GM18870 (cell line): ENCODE results near the gene KRTAP13-1.
A peak's percentile ranks its signal among the peaks of the same experiment; 100 is the strongest.

Experiments used
- ATAC-seq: cut with Tn5 transposase; IDR thresholded peaks from one replicate; pipeline ENCODE4 v1.9.1; 2021; ENCODE audit warnings: moderate library complexity; ENCODE audit not compliant: unreplicated experiment

The KRTAP13-1 gene

DNA sequence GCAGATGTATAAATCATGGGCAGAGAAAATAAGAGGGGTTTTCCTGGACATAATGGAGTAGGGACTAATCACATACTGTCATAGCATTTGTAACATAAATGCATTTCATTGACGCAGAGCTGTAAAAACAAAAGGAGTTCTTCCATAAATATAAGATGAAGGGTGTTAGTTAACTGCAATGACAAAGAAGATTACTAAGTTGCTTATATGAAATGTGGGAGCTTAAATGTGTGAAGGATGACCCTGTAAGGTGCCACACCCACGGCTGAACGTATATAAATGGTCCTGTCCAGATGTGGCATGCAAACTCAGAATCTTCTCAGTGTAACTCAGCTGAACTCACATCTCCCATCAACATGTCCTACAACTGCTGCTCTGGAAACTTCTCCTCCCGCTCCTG is at the start of gene KRTAP13-1:
Gene KRTAP13-1, plus strand, starts transcription at position 301 of the 400 bp plus-strand sequence. Its CDS starts 56 bp downstream, at position 357.
- ATAC-seq: no peak

DNA sequence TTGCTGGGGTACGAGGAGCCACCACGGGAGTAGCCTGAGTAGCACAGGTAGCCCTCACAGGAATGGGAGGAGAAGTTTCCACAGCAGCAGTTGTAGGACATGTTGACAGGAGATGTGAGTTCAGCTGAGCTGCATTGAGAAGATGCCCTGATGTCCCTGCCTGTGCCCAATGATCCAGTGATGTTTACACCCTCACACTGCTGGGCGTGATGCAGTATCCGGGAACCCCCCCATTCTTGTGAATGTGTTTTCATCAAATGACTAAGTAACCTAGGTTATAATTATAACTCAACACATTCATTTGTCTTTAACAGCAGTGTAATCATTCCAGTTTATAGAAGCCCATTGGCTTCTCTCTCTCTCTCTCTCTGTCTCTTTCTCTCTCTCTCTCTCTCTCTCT is 47.3 kb upstream of the KRTAP13-1 start, which contains the start of gene KRTAP23-1:
Gene KRTAP23-1, minus strand, starts transcription at position 101 of the 400 bp plus-strand sequence. Its CDS starts 0 bp downstream, at position 101.
- ATAC-seq: no peak

DNA sequence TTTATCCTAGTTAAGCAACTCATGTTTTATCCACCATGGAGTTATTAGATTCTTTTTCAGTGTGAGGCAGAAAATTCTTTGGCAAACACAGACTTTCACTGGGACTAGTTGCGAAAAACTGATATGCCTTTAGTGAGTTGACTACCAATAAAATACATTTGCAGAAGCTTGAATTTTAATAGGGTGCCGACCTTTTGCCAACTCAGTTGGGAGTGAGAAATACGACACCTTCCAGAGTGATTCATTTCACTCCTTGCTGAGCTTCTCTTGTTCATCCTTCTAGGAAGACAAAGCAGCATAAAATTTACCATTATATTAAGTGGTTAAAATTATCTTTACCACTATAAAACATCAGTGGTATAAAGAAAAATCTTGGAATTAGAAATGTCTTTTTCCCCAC is 46.3 kb upstream of the KRTAP13-1 start:
- no peak for ATAC-seq

DNA sequence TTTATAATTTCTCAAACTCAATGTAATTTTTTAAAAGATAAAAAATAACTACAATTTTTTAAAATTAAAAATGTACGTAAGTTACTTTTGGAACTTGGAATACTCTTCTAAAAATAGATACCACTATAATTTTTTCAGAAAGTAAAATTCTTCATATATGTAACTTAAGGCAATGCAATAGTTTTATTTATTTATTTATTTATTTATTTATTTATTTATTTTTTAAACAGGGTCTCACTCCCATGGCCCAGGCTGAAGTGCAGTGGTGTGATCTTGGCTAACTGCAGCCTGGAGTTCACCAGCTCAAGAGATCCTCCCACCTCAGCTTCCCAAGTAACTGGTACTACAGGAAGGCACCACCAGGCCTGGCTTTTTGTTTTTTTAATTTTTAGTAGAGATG is 44.3 kb upstream of the KRTAP13-1 start:
- ATAC-seq: no peak

DNA sequence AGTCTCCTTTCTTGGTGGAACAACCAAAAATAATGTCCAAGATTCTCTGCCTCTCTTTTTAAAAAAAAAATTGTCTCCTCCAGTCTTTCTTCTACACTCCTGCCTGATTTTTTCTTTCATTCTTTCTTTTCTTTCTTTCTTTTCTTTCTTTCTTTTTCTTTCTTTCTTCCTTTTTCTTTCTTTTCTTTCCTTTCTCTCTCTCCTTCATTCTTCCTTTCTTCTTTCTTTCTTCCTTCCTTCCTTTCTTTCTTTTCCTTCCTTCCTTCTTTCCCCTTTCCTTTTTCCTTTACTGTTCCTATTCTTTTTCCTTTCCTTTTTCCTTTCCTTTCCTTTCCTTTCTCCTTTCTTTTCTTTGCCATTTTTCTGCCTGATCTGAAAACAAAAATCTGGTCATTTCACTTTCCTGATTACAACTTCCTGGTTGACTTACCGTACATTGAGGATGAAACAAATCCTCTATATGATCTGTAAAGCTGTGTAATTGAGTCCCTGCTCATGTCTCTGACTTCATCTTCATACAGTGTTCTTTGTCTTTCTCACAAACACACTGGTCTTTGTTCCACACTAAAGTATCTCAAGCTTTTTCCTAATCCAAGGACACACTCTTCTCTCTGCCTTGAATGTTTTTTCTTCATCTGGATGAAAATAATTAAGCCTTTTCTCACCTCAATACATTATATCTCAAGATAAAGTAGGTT is 41.4 kb upstream of the KRTAP13-1 start:
- ATAC-seq: no peak

DNA sequence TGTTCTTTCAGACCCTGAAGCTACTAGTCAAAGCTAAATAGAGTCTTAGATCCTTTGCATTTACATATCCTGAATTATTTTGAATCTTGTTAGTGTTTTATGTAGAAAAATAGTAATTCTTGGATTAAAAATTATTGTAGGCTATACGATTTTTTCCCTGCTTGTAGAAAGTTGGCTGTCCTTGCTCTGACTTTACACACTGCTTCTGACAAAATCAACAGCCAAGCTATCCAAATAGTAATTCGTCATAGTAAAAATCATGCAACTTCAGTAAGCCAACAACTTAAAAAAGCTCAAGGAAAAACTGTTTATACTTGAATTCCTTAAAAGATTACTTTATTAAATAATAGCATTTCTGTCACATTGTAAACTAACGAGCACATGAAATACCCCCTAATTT is 39.9 kb upstream of the KRTAP13-1 start:
- no peak for ATAC-seq

- ATAC-seq: no peak
Observed at GRCh38 chr21:30372139-30372770, 23.6 kb upstream of the KRTAP13-1 start, which contains the start of gene KRTAP13-2. KRTAP13-2 (minus strand) TSS chr21:30372271; CDS start chr21:30372213, 58 bp downstream.

- no peak for ATAC-seq
Observed at GRCh38 chr21:30382201-30382600, 13.6 kb upstream of the KRTAP13-1 start.

GRCh38 chr21:30391492-30392025 is 4.3 kb upstream of the KRTAP13-1 start:
- ATAC-seq: no peak

- ATAC-seq: peak; percentile 64
Observed at GRCh38 chr21:30408782-30409494, 13.1 kb downstream of the KRTAP13-1 start.

DNA sequence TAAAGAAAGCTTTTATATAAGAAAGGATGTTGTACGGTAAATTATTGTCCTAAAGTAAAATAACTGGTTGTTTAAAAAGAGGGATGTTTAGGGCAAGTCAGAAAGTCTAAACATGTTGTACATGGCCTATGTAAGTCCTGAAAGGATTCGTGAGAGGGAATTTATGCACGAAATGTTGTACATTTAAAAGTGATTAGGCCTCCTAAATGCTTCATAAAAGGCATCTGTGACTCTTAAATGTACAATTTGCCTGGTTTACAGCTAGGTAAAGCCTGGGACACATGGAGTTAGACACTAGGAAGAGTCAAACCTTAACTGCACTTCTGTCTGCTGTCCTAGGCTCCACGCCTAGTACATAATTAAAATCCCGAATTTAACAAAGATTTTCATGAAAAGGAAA is 20.2 kb downstream of the KRTAP13-1 start:
- ATAC-seq: no peak

- no peak for ATAC-seq
Observed at GRCh38 chr21:30425826-30426225, 30.0 kb downstream of the KRTAP13-1 start, which contains the start of gene KRTAP13-3. KRTAP13-3 (minus strand) TSS chr21:30425926; CDS start chr21:30425912, 14 bp downstream.

DNA sequence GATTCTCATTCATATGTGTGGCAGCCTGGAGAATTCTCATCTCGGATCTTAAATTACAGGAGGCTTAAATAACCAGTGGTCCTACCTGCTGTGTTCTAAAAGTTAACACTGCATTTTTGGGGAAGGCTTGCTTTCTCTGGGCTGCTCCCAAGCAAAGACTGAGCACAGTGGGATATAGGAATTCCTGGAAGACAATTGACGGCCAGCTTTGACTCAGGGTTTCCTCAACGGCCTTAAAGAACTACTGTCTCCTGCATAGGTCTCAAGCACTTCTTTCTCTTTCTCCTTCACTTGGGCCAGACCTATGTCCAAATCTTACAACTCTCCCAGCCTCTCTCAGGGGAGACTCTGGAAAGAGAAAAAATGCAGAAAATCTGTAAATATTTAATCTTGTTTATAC is 30.9 kb downstream of the KRTAP13-1 start:
- no peak for ATAC-seq

DNA sequence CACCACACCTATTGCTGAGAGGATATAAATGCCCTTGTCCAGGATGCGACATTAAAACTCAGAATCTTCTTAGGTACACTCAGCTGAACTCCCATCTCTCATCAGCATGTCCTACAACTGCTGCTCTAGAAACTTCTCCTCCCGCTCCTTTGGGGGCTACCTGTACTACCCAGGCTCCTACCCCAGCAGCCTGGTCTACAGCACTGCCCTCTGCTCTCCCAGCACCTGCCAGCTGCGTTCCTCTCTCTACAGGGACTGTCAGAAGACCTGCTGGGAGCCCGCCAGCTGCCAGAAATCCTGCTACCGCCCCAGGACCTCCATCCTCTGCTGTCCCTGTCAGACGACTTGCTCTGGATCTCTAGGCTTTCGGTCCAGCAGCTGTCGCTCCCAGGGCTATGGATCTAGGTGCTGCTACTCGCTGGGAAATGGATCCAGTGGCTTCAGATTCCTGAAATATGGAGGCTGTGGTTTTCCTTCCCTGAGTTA is 34.4 kb downstream of the KRTAP13-1 start, which contains the start of gene KRTAP13-4:
Gene KRTAP13-4, plus strand, starts transcription at position 51 of the 486 bp plus-strand sequence. Its CDS starts 56 bp downstream, at position 107.
- ATAC-seq: no peak

- peak; percentile 65 for ATAC-seq
Observed at GRCh38 chr21:30434033-30434631, 38.3 kb downstream of the KRTAP13-1 start.

DNA sequence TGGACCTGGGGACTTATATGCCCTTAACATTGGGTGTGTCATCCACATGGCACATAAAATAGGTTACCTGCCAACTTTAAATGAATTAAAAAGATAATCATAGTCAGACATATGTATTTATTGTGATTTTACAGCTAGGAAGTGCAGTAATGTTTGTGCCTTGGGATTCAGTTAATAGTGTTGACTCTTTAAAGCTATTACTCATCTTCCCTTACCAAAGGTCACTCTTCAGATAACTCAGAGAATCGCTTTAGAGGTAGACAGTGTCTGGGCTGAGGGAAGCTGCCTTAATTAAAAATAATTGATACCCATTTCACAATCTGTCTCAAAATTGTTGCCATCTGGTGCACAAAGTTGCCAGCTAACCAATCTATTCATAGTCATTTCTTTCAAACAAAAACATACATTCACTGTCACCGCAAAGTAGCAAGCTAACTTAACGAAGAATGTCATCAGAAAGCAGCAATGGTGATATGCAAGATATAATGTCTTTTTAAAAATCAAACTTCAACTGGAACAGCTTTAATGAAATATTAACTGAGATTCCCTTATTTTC is 41.3 kb downstream of the KRTAP13-1 start:
- no peak for ATAC-seq

GRCh38 chr21:30439975-30440374 is 44.1 kb downstream of the KRTAP13-1 start, which contains the start of gene KRTAP15-1:
KRTAP15-1 (plus strand) TSS chr21:30440275; CDS start chr21:30440328, 53 bp downstream.
- no peak for ATAC-seq

DNA sequence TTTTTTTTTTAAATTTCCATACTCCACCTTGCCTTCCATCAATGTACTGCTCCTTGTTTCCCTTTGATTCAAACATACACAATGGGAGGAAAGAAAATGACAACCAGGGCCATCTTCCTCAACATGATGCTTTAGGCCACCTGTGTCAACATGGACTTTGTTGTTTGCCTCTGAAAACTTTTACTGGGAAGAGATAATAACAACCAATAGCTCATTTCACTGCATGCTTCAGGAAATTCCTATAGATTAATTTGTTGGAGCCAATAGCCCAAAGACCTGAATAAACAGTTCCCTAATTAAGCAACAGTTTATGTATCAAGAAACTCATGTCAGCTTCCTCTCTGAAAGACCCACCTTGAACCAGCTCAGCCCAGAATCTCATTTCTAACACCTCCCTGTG is 47.4 kb downstream of the KRTAP13-1 start:
- ATAC-seq: no peak

DNA sequence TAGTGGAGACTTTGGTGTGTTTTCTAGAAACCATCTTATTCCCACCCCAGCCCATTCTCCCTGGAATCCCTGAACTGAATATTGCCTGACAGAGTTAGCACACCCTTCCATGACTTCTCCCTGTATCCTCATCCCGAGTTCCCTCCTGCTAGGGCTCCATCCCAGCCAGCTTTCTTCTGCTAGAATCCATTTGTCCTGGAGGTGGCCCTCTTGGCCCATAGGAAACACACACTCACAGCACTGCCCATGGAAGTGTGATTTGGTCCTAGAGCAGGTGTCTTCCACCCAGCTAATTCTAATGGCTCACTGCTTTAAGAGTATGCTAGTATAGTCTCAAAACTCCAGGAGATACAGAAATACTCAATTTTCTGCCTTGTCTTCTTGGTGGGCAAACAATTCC is 48.4 kb downstream of the KRTAP13-1 start:
- ATAC-seq: no peak
